Measurements from ENCODE around the gene NOS3. TPM values are rescaled to one million over a fixed set of nuclear protein-coding genes. Genes with fewer than 3 reads are reported as not detected.
A peak's percentile ranks its signal among the peaks of the same experiment; 100 is the strongest.

NOS3 gene
- total and polyA plus RNA-seq, 9 of the 15 experiments (the other 6 are each of a cell fraction or from before 2014, with no cell fraction given), result 1.1 to 121 (median 23.6) TPM

- TF ChIP-seq, protein P1, sequence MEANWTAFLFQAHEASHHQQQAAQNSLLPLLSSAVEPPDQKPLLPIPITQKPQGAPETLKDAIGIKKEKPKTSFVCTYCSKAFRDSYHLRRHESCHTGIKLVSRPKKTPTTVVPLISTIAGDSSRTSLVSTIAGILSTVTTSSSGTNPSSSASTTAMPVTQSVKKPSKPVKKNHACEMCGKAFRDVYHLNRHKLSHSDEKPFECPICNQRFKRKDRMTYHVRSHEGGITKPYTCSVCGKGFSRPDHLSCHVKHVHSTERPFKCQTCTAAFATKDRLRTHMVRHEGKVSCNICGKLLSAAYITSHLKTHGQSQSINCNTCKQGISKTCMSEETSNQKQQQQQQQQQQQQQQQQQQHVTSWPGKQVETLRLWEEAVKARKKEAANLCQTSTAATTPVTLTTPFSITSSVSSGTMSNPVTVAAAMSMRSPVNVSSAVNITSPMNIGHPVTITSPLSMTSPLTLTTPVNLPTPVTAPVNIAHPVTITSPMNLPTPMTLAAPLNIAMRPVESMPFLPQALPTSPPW (CRISPR knock-in tag; IDR thresholded peaks at IDR 0.05), result no peak
- TF ChIP-seq RBM14 (IDR thresholded peaks at IDR 0.05; ENCODE audit: borderline replicate concordance, insufficient read depth, low read depth, low read length) (no peak), FIP1L1 (IDR thresholded peaks at IDR 0.05; ENCODE audit: low read depth, low read length, poor library complexity, severe bottlenecking) (no peak), ZNF518B (CRISPR knock-in tag; IDR thresholded peaks at IDR 0.05) (no peak), ZNF384 (IDR thresholded peaks at IDR 0.05; ENCODE audit: low read depth, low read length) (no peak), TEAD4 (IDR thresholded peaks at IDR 0.05; ENCODE audit: low read length) (0 out of 2 replicates have a peak, but pooled peaks have one; percentile 8), TEAD4 (CRISPR knock-in tag; IDR thresholded peaks at IDR 0.05; ENCODE audit: borderline replicate concordance) (no peak), PYGO2 (tag; IDR thresholded peaks at IDR 0.05) (no peak), HNRNPLL (IDR thresholded peaks at IDR 0.05; ENCODE audit: low read depth, low read length, poor library complexity, severe bottlenecking) (no peak), GATAD2A (IDR thresholded peaks at IDR 0.05) (0 out of 2 replicates have a peak, but pooled peaks have one; percentile 5), ZNF324 (CRISPR knock-in tag; IDR thresholded peaks at IDR 0.05) (no peak), NFIC (IDR thresholded peaks at IDR 0.05) (no peak), E2F6 (IDR thresholded peaks at IDR 0.05; ENCODE audit: borderline replicate concordance in 1 of 2, extremely low read depth in 1 of 2, insufficient read depth in 1 of 2, insufficient read length in 1 of 2, low read depth in 1 of 2, low read length in 1 of 2, poor library complexity in 1 of 2, severe bottlenecking in 1 of 2) (no peak), KDM4B (IDR thresholded peaks at IDR 0.05; ENCODE audit: borderline replicate concordance in 2 of 2, low read depth in 1 of 2) (no peak), ZNF253 (CRISPR knock-in tag; conservative IDR thresholded peaks at IDR 0.05) (no peak), ZNF395 (CRISPR knock-in tag; IDR thresholded peaks at IDR 0.05) (peak; percentile 86; the same call in 1 of the 2 replicates), TARDBP (IDR thresholded peaks at IDR 0.05) (no peak), FOXA1 (IDR thresholded peaks at IDR 0.05; ENCODE audit: borderline replicate concordance) (no peak)
Measured at GRCh38 chr7:150962290-150962552, 28.6 kb upstream of the NOS3 start (continued).

Measured in K562 (cell line).